NCI-H510A (cell line): ENCODE results near the gene INO80D.
"Not testable (repeated sequence)": the region's sequence is repeated elsewhere in the genome, so short reads cannot be mapped to it uniquely, and the experiment has no call there.

Experiments used
- DNase-seq: peaks from one replicate; lab custom pipeline; 2025; lab: John Stamatoyannopoulos, UW

Gene INO80D

DNA sequence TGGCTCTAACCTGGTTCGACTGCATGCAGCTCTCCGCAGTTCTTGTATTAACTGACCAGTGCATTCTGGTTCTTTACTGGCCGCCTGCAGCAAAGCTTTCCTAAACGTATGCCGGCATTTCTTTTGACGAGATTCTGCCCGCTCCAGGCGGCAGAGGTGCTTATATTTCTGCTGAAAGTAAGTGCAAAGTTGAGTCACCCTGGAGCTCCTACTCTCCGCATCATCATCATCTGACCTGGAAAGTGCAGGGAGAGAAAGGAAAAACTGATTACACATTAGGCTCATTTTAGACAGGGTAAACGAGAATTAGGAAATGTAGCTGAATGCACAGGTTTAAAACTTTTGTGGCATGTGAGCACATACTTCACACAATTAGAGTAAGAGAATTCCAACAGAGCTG, 57.9 kb downstream of the INO80D start:
- DNase-seq: no peak

DNA sequence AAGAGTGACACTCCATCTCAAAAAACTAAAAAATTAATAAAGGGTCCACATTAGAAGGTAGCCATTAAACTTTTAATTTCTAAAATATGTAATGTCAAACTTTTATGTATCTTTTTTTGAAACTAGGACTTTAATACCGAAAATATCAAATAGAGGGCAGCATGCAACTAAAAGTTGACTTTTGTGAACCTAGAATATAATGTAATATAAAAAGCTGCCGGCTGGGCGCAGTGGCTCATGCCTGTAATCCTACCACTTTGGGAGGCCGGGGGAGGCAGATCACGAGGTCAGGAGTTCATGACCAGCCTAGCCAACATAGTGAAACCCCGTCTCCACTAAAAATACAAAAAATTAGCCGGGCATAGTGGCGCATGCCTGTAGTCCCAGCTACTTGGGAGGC, 62.8 kb downstream of the INO80D start:
- DNase-seq: no peak

DNA sequence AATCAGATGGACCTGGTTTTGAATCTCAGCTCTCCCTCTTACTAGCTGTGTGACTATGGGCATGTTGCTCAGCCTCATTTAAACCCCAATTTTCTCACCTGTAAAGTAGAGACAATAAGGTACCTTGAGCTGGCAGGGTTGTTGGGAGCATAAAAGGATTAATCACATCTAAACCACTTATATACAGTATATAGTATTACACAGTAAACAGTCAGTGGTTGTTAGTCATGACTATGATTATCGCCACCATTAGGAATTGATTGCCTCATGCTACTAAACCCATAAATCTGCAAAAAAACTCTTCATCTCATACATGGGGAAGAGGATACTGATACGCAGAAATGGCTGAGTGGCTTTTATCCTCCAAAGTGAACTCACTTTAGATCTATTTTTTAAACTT, 65.8 kb downstream of the INO80D start:
- DNase-seq: no peak

DNA sequence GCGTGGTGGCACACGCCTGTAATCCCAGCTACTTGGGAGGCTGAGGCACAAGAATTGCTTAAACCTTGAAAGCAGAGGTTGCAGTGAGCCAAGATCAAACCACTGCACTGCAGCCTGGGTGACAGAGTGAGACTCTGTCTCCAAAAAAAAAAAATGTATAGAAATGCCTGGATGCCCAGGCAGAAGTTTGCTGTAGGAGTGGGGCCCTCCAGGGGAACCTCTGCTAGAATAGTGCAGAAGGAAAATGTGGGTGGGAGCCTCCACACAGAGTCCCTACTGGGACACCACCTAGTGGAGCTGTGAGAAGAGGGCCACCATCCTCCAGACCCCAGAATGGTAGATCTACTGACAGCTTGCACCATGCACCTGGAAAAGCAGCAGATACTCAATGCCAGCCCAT, 70.2 kb downstream of the INO80D start:
- DNase-seq: not testable (repeated sequence)

DNA sequence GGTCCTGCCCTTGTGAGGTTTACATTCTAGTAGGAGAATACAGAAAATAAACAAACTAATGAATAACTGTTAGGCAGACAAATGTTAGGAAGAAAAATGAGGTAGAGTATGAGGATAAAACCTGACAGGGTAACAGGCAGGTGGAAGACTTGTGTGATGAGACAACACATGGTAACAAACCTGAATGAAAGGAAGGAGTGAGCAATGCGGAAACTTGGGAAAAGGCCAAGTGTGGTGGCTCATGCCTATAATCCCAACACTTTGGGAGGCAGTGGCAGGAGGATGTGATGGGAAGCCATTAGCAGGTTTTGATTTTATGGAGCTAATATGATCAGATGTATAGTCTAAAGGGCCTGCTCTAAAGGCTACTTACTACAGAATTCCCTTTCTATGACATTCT, 74.2 kb downstream of the INO80D start:
- DNase-seq: no peak

DNA sequence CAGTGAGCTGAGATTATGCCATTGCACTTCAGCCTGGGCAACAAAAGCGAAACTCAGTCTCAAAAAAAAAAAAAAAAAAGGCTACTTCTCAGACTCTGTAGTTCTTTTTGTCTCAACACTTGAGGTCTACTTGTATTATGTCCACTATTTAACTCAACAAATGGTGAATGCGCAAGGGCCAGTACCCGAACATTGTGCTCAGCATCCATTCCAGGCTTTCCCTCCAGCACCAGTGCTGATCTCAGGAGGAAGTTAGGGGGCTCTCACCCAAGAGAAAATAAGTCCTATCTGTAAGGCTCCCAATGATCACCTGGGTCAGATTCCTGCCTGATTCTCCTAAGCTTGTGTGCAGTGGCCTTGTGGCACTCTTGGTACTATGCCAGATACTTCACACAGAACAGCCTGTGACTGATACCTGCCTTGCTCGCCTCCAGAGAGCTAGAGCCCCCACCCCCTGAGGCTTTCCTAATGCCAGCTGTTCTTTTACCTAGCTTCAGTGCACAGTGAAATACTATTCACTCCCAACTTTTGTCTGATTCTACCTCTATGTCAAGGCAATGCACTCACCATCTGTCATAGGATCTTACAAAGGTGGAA, 74.9 kb downstream of the INO80D start:
- DNase-seq: no peak

DNA sequence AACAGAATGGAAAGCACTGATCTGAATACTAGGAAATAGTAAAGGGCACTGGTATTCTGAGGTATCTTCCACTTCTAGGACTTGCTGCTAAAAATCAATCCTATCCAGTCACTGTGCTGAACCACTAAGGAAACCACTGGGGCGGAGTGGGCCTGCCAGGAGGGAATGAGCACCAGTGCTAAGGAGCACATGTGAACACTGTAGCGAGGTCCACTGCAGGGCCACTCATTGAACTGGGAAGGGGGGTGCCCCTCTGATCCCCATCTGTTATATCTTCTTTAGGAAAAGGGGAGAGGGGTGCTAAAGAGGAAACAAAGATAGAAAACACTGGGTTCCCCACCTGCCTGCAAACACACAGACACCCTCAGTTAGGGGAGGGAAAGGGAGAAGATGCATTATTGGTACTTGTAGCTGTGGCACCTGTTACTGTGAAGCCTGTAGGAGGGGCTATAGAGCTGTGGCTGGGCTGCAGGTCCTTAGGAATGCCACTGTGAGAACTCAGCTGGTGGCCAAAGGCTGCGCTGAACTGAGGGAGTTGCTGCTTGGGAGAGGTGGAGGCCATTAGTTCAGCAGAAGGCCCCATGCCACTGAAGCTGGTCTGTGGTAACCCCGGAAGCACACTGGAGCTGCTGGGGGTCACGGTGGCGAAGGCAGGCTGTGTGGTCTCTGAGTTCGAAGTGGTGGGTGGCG, 81.8 kb downstream of the INO80D start:
- DNase-seq: no peak

DNA sequence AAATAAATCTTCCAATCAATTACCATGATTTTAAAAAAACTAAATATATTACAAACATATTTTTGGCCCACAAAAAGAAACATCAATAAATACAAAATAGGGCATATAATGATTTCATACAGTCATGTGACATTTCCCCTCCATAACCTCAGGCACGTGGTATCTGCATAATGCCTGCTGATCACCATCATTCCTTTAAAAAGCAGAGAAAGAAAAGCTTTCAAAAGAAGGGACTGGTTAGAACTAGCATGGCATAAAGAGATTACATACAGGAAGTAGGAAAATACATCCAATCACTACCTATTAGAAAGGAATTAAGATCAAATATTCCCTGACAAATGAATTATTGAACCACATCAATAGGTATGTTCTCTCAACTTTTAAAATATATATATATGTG, 83.5 kb downstream of the INO80D start:
- no peak for DNase-seq

DNA sequence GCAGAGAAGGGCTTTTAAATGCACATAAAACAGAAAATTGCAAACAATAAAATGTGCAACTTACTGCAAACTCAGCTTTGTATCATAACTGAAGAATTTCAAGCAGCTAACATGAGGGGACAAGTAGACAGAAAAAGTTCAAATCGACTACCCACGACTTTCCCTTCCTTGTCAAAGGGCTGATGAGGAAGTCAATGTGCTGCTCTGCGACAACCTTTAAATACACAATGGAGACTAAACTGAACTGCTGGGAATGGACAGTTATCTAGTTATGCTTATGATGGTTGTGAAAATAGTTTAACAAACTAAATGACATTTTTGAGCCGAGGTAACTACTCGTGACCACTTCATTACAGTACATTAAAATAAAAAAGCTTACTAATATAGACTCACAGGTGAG, 84.1 kb downstream of the INO80D start:
- no peak for DNase-seq

DNA sequence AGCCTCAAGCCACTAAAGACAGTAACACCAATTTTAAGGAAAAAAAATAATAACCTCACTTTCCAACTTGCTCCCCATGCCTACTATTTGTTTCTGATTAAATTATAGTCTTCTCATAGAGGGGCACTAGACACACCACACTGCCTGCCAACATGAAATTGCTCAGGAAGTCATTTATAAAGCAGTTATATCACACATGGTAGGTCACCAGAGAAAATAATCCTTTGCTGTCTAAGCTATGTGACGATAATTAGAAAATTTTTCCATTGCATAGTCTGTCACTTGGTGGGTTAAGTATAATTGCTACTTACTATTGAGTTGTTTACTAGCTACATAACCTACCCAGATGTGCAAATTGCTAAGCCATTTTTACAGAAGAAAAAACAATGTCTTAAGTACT, 85.2 kb downstream of the INO80D start:
- no peak for DNase-seq

DNA sequence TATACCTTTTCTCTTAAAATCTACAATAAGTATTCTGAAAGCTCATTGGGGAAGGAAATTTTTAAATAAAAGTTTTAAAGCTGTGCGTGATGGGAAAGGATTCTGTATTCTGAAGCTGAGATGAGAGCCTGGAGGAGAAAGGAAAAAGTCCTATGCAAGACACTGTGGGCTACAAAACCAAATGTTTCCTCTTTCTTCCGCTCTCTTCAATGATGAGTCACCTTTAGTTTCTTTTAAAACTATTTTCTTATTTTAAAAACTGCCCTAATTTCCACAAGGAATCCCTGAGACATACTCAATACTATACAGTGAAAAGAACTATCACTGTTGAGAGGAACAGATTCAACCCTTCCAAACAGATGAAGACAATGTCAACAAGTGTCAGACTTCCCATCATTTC, 87.4 kb downstream of the INO80D start:
- DNase-seq: no peak

DNA sequence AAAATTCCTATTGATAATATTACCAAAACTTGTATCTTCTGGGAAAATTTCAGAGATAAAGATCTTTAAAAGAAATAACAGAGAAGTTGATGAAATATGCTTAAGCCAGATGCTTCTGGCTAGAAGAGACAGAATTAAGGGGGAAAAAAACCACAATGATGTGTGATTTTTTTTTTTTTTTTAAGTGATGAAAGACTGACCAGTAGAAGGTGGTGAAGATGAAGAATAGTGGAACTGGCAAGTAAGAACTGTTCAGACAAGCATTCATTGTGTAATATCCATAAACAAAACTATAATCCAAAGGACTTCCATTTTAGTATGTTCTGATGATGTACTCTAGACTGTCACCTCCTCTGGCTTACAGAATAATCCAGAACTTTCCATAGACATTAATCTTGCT, 89.8 kb downstream of the INO80D start:
- DNase-seq: no peak

DNA sequence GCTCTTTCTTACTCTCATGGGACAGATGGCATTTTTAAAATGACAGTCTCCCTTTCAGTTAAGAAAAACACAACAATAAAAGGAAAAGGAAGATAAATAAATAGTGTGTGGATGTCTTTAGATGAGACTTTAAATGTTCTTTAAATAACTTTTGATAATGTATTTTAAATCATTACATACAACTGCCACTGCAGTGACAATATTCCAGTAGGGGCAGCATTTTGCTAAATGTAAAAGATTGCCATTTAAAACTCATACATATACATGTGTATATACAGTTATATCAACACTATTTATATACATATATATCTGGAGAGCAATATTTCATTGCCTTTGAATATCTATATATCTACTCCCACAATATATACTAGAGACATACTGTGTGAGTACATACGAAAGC, 90.7 kb downstream of the INO80D start:
- DNase-seq: no peak

DNA sequence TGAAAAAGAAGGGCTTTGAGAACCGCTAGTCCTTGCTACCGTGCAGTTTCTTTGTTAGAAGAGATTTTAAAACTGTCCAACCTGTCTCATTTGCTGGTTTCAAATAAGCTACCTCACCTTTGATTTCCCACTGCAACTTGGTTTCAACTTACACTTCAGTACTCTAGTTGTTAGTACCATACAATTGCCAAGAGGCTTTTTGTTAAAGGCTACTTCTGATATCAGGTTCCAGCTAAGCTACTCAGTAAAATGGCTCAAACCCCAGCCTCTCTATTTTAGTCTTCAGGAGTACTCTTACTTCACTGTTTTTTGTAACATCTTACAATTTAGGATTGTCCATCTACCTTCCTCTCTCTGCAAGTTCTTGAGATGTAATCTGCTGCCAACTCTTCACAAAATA, 91.6 kb downstream of the INO80D start:
- no peak for DNase-seq

DNA sequence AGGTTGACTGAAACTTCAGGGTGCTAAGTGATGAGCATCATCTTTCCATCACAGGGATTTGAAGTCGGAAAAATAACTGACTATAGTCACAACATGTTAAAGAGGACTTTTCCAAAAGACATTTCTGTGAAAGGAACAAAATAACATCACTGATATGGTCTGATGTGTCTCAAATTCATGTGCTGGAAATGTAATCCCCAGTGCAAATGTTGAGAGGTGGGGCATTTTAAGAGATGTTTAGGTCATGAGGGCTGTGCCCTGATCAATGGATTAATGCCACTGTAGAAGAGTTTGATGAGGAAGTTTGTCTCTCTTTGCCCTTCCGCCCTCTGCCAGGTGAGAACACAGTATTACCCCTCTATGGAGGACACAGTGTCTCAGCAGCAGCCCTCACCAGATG, 95.9 kb downstream of the INO80D start:
- DNase-seq: no peak

DNA sequence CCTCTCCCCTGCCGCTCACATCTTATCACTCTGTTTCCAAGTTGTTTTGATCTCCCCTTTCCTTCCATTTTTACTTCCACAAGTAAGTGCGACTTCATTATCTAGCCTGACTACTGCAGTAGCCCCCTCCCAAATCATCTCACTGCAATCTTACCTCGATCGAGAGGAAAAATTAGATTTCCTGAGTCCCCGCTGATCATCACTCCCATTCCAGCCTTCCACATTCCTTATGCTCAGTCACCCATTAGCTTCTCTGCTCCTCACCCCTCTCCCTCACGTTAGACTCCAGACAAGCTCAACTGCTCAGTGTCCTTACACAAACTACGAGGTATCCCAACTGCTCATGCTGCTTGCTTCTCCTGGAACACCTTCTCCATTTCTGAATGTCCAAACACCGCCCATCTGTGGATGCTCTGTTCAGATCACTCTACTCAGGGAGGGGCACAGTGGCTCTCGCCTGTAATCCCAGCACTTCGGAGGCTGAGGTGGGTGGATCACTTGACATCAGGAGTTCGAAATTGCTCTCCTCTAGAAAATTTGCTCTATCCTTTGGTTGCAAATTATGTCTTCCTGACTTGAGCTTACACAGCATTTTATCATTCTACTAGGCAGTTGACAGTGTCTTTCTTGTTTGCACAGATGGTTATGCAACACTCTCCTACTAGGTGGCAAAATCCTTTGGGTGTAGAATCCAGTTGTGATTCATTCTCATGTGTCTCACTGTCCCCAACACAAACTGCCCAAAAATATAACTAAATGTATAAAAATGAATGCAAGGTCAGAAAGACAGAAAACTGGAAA, 96.5 kb downstream of the INO80D start:
- no peak for DNase-seq

DNA sequence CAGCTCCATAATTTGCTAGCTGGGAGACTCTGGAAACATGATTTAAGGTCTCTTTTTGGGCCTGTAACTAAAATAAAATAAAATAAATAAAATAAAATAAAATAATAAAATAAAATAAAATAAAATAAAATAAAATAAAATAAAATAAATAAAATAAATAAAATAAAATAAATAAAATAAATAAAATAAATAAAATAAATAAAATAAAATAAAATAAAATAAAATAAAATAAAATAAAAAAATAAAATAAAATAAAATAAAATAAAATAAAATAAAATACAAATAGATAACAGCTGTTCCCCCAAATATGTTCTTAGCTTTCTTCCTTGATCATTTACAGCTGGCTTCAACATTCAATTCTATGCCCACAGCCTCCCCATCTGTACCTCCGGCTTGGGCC, 97.3 kb downstream of the INO80D start:
- DNase-seq: not testable (repeated sequence)

DNA sequence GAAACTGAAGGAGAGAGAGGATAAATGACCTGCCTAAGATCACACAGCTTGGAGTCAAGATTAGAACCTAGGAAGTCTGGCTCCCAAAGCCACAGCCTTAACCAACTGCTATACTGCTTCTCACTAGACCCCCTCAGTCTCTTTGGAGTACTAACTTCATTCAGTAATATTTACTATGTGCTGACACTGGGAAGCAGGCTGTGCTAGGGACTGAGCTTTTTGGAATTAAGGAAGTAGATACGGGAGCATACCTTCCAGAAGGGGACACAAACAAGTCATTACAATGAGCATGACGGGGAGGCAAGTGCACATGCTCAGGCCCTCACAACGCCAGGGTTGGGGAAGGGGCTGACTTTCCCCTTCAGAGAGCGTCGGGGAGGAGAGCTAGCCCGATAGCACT, 97.7 kb downstream of the INO80D start:
- DNase-seq: no peak

DNA sequence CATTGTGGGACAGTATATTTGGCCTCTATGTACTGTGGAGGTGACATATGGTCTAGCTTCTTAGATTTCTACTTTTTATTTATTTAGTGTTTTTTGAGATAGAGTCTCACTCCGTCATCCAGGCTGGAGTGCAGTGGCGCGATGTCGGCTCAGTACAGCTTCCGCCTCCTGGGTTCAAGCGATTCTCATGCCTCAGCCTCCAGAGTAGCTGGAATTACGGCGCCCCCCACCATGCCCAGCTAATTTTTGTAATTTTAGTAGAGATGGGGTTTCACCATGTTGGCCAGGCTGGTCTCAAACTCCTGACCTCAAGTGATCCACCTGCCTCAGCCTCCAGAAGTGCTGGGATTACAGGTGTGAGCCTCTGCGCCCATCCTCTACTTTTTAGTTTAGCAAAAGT, 99.6 kb downstream of the INO80D start:
- not testable (repeated sequence) for DNase-seq

DNA sequence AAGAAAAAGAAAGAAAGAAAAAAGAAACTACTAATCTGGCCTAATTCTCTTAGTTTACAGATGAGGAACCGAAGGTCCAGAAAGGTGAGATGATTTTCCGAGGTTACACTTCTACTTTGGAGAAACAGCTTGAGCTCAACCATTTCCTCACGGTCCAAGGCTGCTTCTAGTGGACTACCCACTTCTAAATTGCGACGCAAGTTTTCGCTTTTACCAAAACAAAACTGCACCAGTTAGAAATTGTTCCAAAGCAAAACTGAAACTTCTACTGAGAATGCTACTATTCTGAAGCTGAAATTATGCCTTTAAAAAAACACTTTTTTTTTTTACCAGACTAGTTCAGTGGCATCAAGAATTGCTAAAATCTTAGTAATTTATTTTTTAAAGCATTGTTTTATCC, 101.6 kb downstream of the INO80D start:
- DNase-seq: no peak

DNA sequence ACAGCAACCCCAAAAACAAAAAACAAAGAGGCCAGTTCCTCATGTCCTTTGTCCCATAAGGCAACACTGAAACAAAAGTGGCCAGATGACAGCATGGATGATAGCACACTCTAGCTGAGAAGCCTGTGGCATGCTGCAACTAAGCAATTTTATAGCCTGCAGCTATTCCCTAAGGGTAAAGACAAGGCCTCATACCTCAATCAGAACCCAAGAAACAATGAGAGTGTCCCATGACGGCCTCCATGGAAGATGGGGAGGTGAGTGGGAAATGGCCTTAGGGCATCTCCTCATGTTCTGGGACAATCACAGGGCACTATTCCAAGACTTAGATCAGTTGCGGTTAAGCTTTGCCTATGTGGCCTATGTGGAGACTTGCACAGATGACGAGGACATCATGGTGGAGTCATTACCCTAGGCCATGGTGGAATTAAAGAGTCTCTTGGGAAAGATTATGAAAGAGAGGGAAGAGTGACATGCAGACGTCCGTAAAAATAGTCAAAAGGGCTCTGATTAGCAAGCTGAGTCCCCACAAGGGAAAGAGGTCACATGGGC, 103.1 kb downstream of the INO80D start:
- DNase-seq: no peak

DNA sequence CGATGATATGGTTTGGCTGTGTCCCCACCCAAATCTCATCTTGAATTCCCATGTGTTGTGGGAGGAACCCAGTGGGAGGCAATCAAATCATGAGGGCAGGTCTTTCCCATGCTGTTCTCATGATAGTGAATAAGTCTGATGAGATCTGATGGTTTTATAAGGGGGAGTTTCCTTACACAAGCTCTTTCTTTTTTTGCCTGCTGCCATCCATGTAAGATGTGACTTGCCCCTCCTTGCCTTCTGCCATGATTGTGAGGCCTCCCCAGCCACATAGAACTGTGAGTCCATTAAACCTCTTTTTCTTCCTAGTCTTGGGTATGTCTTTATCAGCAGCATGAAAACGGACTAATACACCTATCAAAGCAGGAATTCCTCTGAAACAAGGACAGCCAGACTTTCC, 107.2 kb downstream of the INO80D start:
- DNase-seq: not testable (repeated sequence)

DNA sequence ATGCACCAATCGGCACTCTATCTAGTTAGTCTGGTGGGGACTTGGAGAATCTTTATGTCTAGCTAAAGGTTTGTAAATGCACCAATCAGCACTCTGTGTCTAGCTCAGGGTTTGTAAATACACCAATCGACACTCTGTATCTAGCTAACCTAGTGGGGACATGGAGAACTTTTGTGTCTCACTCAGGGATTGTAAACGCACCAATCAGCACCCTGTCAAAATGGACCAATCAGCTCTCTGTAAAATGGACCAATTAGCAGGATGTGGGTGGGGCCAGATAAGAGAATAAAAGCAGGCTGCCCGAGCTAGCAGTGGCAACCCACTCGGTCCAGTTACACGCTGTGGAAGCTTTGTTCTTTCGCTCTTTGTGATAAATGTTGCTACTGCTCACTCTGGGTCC, 108.3 kb downstream of the INO80D start:
- DNase-seq: not testable (repeated sequence)
